SH-SY5Y (cell line): ENCODE results near the gene TRPM3.

Experiments used
- GATA2 ChIP-seq: IDR thresholded peaks from 2 replicates; pipeline ENCODE4 v1.6.1; 2011; ENCODE audit warnings: mild to moderate bottlenecking, low read depth, low read length
- GATA3 ChIP-seq: IDR thresholded peaks from 2 replicates; pipeline ENCODE4 v1.6.1; 2011; ENCODE audit warnings: low read depth, mild to moderate bottlenecking, low read length, moderate library complexity

DNA sequence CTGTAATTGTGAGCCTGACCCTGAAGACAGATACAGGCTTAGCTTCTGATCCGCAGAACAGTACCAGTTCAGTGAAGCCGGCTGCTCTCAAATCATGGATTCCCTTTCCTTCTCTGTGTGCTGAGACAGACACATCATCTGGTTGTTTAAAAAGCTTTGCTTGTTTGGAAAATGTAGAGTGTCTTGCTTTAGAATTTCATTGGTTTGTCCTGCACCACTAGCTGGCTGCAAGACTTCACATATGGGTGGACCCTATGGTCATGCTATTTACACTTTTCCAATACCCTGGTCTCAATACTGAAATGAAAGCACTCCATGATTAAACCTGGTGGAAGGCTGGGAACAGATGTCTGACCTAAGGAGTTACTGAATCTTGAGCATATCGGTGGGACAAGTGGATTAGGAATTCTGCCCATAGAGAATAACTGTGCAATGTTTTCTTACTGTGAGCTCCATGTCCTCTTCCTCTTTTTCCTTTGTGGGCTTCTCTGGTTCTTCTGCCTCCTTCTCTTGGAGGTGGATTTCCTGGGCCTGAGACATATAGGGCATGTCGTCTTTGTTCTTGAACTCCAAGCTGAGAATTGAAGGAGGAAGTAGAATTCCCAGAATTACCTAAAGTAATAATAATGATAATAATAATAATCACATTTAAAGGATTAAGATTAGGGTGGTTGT lies 505.8 kb downstream of the TRPM3 start:
- TF ChIP-seq GATA2 = no peak
- TF ChIP-seq GATA3 = no peak
